ENCODE results near the gene MOCS3.

Gene MOCS3

GRCh38 chr20:50958615-50959542, at the start of gene MOCS3:
TSS of gene MOCS3 (plus strand) at chr20:50958818. CDS start at chr20:50958843, 25 bp downstream.
- no peak for TF ChIP-seq CTCF (IDR thresholded peaks at IDR 0.05; ENCODE audit: extremely low read depth, insufficient read depth, missing control alignments)
- DNase-seq (ENCODE audit: low spot score): peak; percentile 86
- in situ Hi-C loops (cut with MboI; ENCODE audit: low pct_unique_long_range_greater_than_20kb, low sequenced_read_pairs, unreplicated experiment): no loop called here

GRCh38 chr20:50909413-50909812, 49.2 kb upstream of the MOCS3 start:
- in situ Hi-C loops (cut with MboI; ENCODE audit: low pct_unique_long_range_greater_than_20kb, low sequenced_read_pairs, unreplicated experiment): no loop called here
- no peak for DNase-seq (ENCODE audit: low spot score)
- TF ChIP-seq CTCF (IDR thresholded peaks at IDR 0.05; ENCODE audit: extremely low read depth, insufficient read depth, missing control alignments): no peak

- in situ Hi-C loops (cut with MboI; ENCODE audit: low pct_unique_long_range_greater_than_20kb, low sequenced_read_pairs, unreplicated experiment): no loop called here
Measured at GRCh38 chr20:50911030-50911429, 47.6 kb upstream of the MOCS3 start.

GRCh38 chr20:50911716-50912115, 46.9 kb upstream of the MOCS3 start:
- TF ChIP-seq CTCF (IDR thresholded peaks at IDR 0.05; ENCODE audit: extremely low read depth, insufficient read depth, missing control alignments): no peak
- peak; percentile 29 for DNase-seq (ENCODE audit: low spot score)
- in situ Hi-C loops (cut with MboI; ENCODE audit: low pct_unique_long_range_greater_than_20kb, low sequenced_read_pairs, unreplicated experiment): no loop called here

More at GRCh38 chr20:50911030-50911429, 47.6 kb upstream of the MOCS3 start:
- TF ChIP-seq CTCF (IDR thresholded peaks at IDR 0.05; ENCODE audit: extremely low read depth, insufficient read depth, missing control alignments): no peak
- DNase-seq (ENCODE audit: low spot score): no peak

GRCh38 chr20:50913690-50914375, 44.8 kb upstream of the MOCS3 start:
- no peak for TF ChIP-seq CTCF (IDR thresholded peaks at IDR 0.05; ENCODE audit: extremely low read depth, insufficient read depth, missing control alignments)
- DNase-seq (ENCODE audit: low spot score): no peak
- in situ Hi-C loops (cut with MboI; ENCODE audit: low pct_unique_long_range_greater_than_20kb, low sequenced_read_pairs, unreplicated experiment): no loop called here

- in situ Hi-C loops (cut with MboI; ENCODE audit: low pct_unique_long_range_greater_than_20kb, low sequenced_read_pairs, unreplicated experiment): no loop called here
- TF ChIP-seq CTCF (IDR thresholded peaks at IDR 0.05; ENCODE audit: extremely low read depth, insufficient read depth, missing control alignments): no peak
- no peak for DNase-seq (ENCODE audit: low spot score)
Measured at GRCh38 chr20:50915424-50915823, 43.2 kb upstream of the MOCS3 start.

All from GM13977 (cell line).